HG03342 (cell line): Measurements from ENCODE around the gene TSPEAR.
"Not testable (repeated sequence)": the region's sequence is repeated elsewhere in the genome, so short reads cannot be mapped to it uniquely, and the experiment has no call there.

Experiments
- ATAC-seq: cut with Tn5 transposase; IDR thresholded peaks from one replicate; pipeline ENCODE4 v1.9.1; 2021; ENCODE audit warnings: mild to moderate bottlenecking, moderate library complexity; ENCODE audit not compliant: unreplicated experiment

The TSPEAR gene

GRCh38 chr21:44656868-44657267 lies 54.5 kb downstream of the TSPEAR start:
- no peak for ATAC-seq

GRCh38 chr21:44654576-44655175 lies 56.7 kb downstream of the TSPEAR start, which contains the start of gene KRTAP12-4:
KRTAP12-4 (minus strand) TSS chr21:44654659; CDS start chr21:44654614, 45 bp downstream.
- ATAC-seq, result no peak

GRCh38 chr21:44653656-44654575 lies 57.5 kb downstream of the TSPEAR start:
- no peak for ATAC-seq

GRCh38 chr21:44653123-44653522 lies 58.2 kb downstream of the TSPEAR start:
- no peak for ATAC-seq

GRCh38 chr21:44650973-44651675 lies 60.2 kb downstream of the TSPEAR start:
- no peak for ATAC-seq

- no peak for ATAC-seq
These were observed 61.0 kb downstream of the TSPEAR start for GRCh38 chr21:44650265-44650972.

- ATAC-seq, result no peak
These were observed 61.8 kb downstream of the TSPEAR start for GRCh38 chr21:44649521-44650100.

- ATAC-seq, result no peak
These were observed 62.6 kb downstream of the TSPEAR start for GRCh38 chr21:44648557-44649311.

GRCh38 chr21:44647222-44647552 lies 64.2 kb downstream of the TSPEAR start:
- ATAC-seq, result no peak

GRCh38 chr21:44646366-44647221 lies 64.8 kb downstream of the TSPEAR start, which contains the start of gene KRTAP10-11:
KRTAP10-11 (plus strand) TSS chr21:44646414; CDS start chr21:44646459, 45 bp downstream.
- not testable (repeated sequence) for ATAC-seq

GRCh38 chr21:44644878-44645277 lies 66.5 kb downstream of the TSPEAR start:
- ATAC-seq, result no peak

GRCh38 chr21:44643741-44644310 lies 67.5 kb downstream of the TSPEAR start:
- ATAC-seq, result no peak

GRCh38 chr21:44640761-44641160 lies 70.6 kb downstream of the TSPEAR start:
- ATAC-seq, result no peak

GRCh38 chr21:44639331-44639655 lies 72.1 kb downstream of the TSPEAR start:
- no peak for ATAC-seq

- ATAC-seq, result not testable (repeated sequence)
These were observed 72.7 kb downstream of the TSPEAR start for GRCh38 chr21:44638506-44639330.

GRCh38 chr21:44637851-44638348 lies 73.5 kb downstream of the TSPEAR start:
- not testable (repeated sequence) for ATAC-seq

GRCh38 chr21:44637018-44637850 lies 74.1 kb downstream of the TSPEAR start, which contains the start of gene KRTAP10-10:
KRTAP10-10 (plus strand) TSS chr21:44637356; CDS start chr21:44637418, 62 bp downstream.
- ATAC-seq, result no peak
